GM12878 (cell line): ENCODE measurements around the gene SMARCE1. TPM values are rescaled to one million over a fixed set of nuclear protein-coding genes. Genes with fewer than 3 reads are reported as not detected.
A peak's percentile ranks its signal among the peaks of the same experiment; 100 is the strongest.

Source experiments
- CBX3 ChIP-seq: fragments of 200-600 bp; sonication (generic); IDR thresholded peaks from 2 replicates; pipeline ENCODE4 v1.6.1; 2016; ENCODE audit warnings: low read depth, borderline replicate concordance
- EGR1 ChIP-seq, 2 experiments: IDR thresholded peaks; 1 replicate in 1 of 2; 2 replicates in 1 of 2; pipeline ENCODE4 v1.6.1; 2011 to 2012; ENCODE audit warnings: low read depth in 2 of 2, low read length in 2 of 2, borderline replicate concordance in 1 of 2, mild to moderate bottlenecking in 1 of 2, moderate library complexity in 1 of 2
- EZH2 ChIP-seq: IDR thresholded peaks from 2 replicates; pipeline ENCODE4 v1.6.1; 2012; ENCODE audit warnings: low read depth, mild to moderate bottlenecking, control low read depth, inconsistent platforms, low read length, borderline replicate concordance; ENCODE audit not compliant: control insufficient read depth
- IKZF2 ChIP-seq, 2 experiments: fragments of 450-650 bp; IDR thresholded peaks; 2 replicates each; pipeline ENCODE4 v1.6.1; 2017; ENCODE audit warnings: mild to moderate bottlenecking in 2 of 2, moderate library complexity in 2 of 2
- JUNB ChIP-seq: IDR thresholded peaks from 2 replicates; pipeline ENCODE4 v1.6.1; 2016; ENCODE audit warnings: antibody characterized with exemption, mild to moderate bottlenecking
- MEF2A ChIP-seq: IDR thresholded peaks from 2 replicates; pipeline ENCODE4 v1.6.1; 2011; ENCODE audit warnings: low read depth, mild to moderate bottlenecking, low read length, moderate library complexity; ENCODE audit not compliant: insufficient read depth
- MTA2 ChIP-seq: fragments of 450-650 bp; IDR thresholded peaks from 2 replicates; pipeline ENCODE4 v1.6.1; 2016; ENCODE audit warnings: low read depth, mild to moderate bottlenecking, moderate library complexity
- MYB ChIP-seq: fragments of 150-350 bp; IDR thresholded peaks from 2 replicates; pipeline ENCODE4 v1.6.1; 2014; ENCODE audit warnings: mild to moderate bottlenecking, low read depth, low read length, borderline replicate concordance
- PML ChIP-seq: IDR thresholded peaks from 2 replicates; pipeline ENCODE4 v1.6.1; 2012; ENCODE audit warnings: low read length, inconsistent platforms
- POLR2AphosphoS5 ChIP-seq: IDR thresholded peaks from 2 replicates; pipeline ENCODE4 v1.6.1; 2011; ENCODE audit warnings: mild to moderate bottlenecking, low read length, inconsistent platforms
- RCOR1 ChIP-seq: conservative IDR thresholded peaks from 2 replicates; pipeline ENCODE4 v1.6.1; 2012; ENCODE audit warnings: low read depth, low read length, improper control_type of control experiment
- RFX5 ChIP-seq: IDR thresholded peaks from 2 replicates; pipeline ENCODE4 v1.6.1; 2011; ENCODE audit warnings: low read depth, low read length, improper control_type of control experiment
- USF1 ChIP-seq: IDR thresholded peaks from 2 replicates; pipeline ENCODE4 v1.6.1; 2011; ENCODE audit warnings: borderline replicate concordance, low read depth, mild to moderate bottlenecking, moderate library complexity, mixed read lengths, low read length; ENCODE audit not compliant: insufficient read depth; ENCODE audit errors: extremely low read length
- ZNF207 ChIP-seq: fragments of 450-650 bp; IDR thresholded peaks from 2 replicates; pipeline ENCODE4 v1.6.1; 2014; ENCODE audit warnings: antibody characterized with exemption, mild to moderate bottlenecking, borderline replicate concordance
- ZNF24 ChIP-seq: fragments of 450-650 bp; IDR thresholded peaks from 2 replicates; pipeline ENCODE4 v1.6.1; 2017; ENCODE audit warnings: antibody characterized with exemption, mild to moderate bottlenecking
- ZNF687 ChIP-seq: fragments of 450-650 bp; IDR thresholded peaks from 2 replicates; pipeline ENCODE4 v1.6.1; 2017; ENCODE audit warnings: mild to moderate bottlenecking, moderate library complexity
- polyA plus RNA-seq, 11 experiments: library from polyadenylated mRNA; depleted of rRNA in 4 of 11; unstranded in 6 of 11; stranded (reverse) in 5 of 11; fragments of >200 nt; fragmentation: Nextera tagmentation in 4 of 11; fragmentation: Illumina TruSeq in 1 of 11; extraction: Ambion mirVana in 4 of 11; extraction: Trizol in 1 of 11; gene quantifications; 1 replicate in 1 of 11; 2 replicates in 10 of 11; pipeline versions ENCODE4 v1.2.1 to v1.2.3, GENCODE V29; 2011 to 2016; ENCODE audit warnings: inconsistent platforms in 2 of 11, missing spikeins in 2 of 11, low read depth in 1 of 11
- total RNA-seq, 4 experiments: library from RNA; depleted of rRNA in 3 of 4; stranded (reverse); fragments of >200 nt in 3 of 4; fragmentation: Illumina TruSeq in 1 of 4; extraction: Trizol in 1 of 4; gene quantifications; 2 replicates each; pipeline versions ENCODE4 v1.2.1 to v1.2.3, GENCODE V29; 2013 to 2021
- TF ChIP-seq, protein P1 (sequence below): fragments of 450-650 bp; IDR thresholded peaks from 2 replicates; pipeline ENCODE4 v1.6.1; 2014; ENCODE audit warnings: mild to moderate bottlenecking
- TF ChIP-seq, protein P2 (sequence below): fragments of 450-650 bp; formaldehyde crosslinking; IDR thresholded peaks from 2 replicates; pipeline ENCODE4 v1.4.0; 2020; ENCODE audit warnings: mild to moderate bottlenecking, moderate library complexity
- TF ChIP-seq, protein P3 (sequence below): IDR thresholded peaks from 2 replicates; pipeline ENCODE4 v1.6.1; 2011; ENCODE audit warnings: mild to moderate bottlenecking, low read depth, low read length, moderate library complexity; ENCODE audit not compliant: insufficient replicate concordance

Gene SMARCE1
- total and polyA plus RNA-seq, 10 of the 15 experiments (the other 5 are each of a cell fraction or from before 2014, with no cell fraction given), result 87.9 to 191 (median 132) TPM

DNA sequence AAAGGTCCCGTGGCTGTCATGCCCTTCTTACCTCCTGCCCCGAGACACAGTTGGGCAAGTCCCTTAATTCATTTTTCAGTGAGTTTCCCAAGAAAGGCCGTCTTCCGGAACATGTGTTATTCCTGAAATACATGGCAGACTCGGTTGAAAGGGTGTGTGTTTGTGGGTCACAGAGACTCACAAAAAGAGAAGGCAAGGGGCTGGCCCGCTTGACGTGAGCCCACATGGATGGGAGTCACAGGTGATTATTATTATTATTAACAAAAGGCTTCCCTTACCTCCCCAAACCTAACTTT, 48.2 kb downstream of the SMARCE1 start (continued):
- TF ChIP-seq USF1 (no peak), ZNF687 (peak; percentile 65; the same call in 1 of the 2 replicates), MYB (no peak), ZNF24 (no peak), IKZF2 (IDR thresholded peaks at IDR 0.05) (no peak; a peak in 3 of 4 replicates), ZNF207 (peak; percentile 11; the same call in 1 of the 2 replicates), MTA2 (no peak), PML (no peak), RCOR1 (no peak), POLR2AphosphoS5 (0 out of 2 replicates have a peak, but pooled peaks have one; percentile 42), CBX3 (no peak), EGR1 (IDR thresholded peaks at IDR 0.05; ENCODE audit: borderline replicate concordance in 1 of 2, low read depth in 2 of 2, low read length in 2 of 2) (no peak), RFX5 (no peak), MEF2A (no peak), JUNB (no peak), EZH2 (no peak)
- TF ChIP-seq, protein P1, sequence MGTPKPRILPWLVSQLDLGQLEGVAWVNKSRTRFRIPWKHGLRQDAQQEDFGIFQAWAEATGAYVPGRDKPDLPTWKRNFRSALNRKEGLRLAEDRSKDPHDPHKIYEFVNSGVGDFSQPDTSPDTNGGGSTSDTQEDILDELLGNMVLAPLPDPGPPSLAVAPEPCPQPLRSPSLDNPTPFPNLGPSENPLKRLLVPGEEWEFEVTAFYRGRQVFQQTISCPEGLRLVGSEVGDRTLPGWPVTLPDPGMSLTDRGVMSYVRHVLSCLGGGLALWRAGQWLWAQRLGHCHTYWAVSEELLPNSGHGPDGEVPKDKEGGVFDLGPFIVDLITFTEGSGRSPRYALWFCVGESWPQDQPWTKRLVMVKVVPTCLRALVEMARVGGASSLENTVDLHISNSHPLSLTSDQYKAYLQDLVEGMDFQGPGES, result no peak
- TF ChIP-seq, protein P2, sequence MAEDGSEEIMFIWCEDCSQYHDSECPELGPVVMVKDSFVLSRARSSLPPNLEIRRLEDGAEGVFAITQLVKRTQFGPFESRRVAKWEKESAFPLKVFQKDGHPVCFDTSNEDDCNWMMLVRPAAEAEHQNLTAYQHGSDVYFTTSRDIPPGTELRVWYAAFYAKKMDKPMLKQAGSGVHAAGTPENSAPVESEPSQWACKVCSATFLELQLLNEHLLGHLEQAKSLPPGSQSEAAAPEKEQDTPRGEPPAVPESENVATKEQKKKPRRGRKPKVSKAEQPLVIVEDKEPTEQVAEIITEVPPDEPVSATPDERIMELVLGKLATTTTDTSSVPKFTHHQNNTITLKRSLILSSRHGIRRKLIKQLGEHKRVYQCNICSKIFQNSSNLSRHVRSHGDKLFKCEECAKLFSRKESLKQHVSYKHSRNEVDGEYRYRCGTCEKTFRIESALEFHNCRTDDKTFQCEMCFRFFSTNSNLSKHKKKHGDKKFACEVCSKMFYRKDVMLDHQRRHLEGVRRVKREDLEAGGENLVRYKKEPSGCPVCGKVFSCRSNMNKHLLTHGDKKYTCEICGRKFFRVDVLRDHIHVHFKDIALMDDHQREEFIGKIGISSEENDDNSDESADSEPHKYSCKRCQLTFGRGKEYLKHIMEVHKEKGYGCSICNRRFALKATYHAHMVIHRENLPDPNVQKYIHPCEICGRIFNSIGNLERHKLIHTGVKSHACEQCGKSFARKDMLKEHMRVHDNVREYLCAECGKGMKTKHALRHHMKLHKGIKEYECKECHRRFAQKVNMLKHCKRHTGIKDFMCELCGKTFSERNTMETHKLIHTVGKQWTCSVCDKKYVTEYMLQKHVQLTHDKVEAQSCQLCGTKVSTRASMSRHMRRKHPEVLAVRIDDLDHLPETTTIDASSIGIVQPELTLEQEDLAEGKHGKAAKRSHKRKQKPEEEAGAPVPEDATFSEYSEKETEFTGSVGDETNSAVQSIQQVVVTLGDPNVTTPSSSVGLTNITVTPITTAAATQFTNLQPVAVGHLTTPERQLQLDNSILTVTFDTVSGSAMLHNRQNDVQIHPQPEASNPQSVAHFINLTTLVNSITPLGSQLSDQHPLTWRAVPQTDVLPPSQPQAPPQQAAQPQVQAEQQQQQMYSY (CRISPR knock-in tag), result no peak
- TF ChIP-seq, protein P3, sequence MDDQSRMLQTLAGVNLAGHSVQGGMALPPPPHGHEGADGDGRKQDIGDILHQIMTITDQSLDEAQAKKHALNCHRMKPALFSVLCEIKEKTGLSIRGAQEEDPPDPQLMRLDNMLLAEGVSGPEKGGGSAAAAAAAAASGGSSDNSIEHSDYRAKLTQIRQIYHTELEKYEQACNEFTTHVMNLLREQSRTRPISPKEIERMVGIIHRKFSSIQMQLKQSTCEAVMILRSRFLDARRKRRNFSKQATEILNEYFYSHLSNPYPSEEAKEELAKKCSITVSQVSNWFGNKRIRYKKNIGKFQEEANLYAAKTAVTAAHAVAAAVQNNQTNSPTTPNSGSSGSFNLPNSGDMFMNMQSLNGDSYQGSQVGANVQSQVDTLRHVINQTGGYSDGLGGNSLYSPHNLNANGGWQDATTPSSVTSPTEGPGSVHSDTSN, result no peak
